Right forelimb (tissue), 1 donor: ENCODE measurements around the gene MAGEA12.
"Not testable (repeated sequence)": the region's sequence is repeated elsewhere in the genome, so short reads cannot be mapped to it uniquely, and the experiment has no call there.

Experiments
- DNase-seq: peaks from one replicate; pipeline ENCODE4 v3.0.0-alpha.2; 2018

The MAGEA12 gene

GRCh38 chrX:152769549-152770289 is 36.2 kb downstream of the MAGEA12 start, which contains the start of gene MAGEA6:
Gene MAGEA6 (minus strand): TSS chrX:152769689. CDS start chrX:152767650, 2,039 bp downstream.
- DNase-seq, result not testable (repeated sequence)

GRCh38 chrX:152787062-152787461 is 53.5 kb downstream of the MAGEA12 start:
- not testable (repeated sequence) for DNase-seq
